NCI-H2196 (cell line): ENCODE results near the gene MICAL1.

Experiments used
- DNase-seq: peaks from one replicate; lab custom pipeline; 2025; ENCODE audit not compliant: unreplicated experiment; lab: John Stamatoyannopoulos, UW

Gene MICAL1, protein sequence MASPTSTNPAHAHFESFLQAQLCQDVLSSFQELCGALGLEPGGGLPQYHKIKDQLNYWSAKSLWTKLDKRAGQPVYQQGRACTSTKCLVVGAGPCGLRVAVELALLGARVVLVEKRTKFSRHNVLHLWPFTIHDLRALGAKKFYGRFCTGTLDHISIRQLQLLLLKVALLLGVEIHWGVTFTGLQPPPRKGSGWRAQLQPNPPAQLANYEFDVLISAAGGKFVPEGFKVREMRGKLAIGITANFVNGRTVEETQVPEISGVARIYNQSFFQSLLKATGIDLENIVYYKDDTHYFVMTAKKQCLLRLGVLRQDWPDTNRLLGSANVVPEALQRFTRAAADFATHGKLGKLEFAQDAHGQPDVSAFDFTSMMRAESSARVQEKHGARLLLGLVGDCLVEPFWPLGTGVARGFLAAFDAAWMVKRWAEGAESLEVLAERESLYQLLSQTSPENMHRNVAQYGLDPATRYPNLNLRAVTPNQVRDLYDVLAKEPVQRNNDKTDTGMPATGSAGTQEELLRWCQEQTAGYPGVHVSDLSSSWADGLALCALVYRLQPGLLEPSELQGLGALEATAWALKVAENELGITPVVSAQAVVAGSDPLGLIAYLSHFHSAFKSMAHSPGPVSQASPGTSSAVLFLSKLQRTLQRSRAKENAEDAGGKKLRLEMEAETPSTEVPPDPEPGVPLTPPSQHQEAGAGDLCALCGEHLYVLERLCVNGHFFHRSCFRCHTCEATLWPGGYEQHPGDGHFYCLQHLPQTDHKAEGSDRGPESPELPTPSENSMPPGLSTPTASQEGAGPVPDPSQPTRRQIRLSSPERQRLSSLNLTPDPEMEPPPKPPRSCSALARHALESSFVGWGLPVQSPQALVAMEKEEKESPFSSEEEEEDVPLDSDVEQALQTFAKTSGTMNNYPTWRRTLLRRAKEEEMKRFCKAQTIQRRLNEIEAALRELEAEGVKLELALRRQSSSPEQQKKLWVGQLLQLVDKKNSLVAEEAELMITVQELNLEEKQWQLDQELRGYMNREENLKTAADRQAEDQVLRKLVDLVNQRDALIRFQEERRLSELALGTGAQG

DNA sequence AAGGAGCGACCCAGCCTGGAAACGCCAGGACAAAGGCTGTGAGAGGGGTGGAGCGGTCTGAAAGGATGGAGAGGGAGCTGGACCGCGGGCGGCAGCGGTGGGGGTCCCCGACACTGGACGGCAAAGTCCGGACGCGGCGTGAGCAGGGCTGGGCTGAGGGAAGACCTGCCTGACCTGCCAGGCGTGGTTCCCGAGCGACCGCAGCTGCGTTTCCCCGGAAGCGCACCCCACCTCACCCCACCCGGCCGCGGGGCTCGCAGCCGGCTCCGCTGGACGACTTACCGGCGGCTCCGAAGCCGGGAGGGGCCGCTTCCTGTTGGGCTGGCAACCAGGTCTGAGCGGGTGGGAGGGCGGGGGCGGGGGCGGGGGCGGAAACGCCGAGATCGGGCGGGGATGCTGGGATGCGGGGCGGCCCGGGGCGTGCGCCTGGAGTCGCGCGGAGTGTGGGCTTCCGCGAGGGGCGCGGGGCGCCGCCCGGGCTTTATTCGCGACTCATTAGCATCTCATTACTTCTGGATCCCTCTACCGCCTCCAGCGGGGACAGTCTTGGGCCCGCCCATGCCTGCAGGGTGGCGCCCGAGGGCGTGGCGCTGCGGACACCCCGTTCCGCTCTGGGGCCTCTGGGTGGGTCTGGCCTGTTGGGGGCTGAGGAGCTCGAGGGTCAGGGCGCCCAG, at the start of gene MICAL1:
Gene MICAL1 (minus strand): TSS at position 336 of the 674 bp plus-strand sequence. CDS start 1,576 bp downstream, outside the sequence.
- DNase-seq, result peak; percentile 74

DNA sequence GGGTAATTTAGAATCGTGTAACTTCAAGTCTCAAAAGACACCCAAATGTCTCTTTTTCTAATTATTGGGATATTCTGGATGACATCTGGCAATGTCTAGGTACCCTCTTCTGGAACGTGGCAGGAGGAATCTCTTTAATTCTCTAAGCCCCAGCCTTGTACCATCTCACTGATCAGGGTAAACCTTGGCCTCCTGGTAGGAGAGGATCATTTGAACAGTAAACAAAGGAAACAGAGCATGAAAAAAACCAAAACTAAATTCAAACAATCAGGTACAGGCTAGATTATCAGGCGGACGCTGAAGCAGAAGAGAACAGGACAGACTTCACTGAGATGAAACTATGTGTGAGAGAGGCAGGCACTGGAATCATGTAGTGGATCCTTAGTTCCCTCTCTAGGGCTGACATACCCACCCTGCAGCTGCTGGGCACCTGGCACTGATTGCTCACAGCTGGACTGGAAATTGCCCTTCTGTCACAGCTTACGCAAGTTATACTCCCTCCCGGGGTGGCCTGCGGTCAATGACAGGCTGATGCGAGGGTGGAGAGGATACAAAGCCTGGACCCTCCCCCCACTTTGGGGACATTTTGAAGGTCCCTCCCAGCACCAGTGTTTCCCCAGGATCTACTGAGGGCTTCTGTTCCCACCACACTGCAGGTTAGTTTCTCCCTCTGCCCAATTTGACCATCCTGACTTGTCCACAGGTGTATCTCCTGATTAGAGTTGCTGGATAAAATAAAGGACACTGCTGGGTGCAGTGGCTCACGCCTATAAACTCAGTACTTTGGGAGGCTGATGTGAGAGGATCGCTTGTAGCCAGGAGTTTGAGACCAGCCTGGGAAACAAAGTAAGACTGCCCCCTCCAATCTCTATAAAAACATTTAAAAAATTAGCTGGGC, 48.0 kb upstream of the MICAL1 start:
- DNase-seq, result no peak

DNA sequence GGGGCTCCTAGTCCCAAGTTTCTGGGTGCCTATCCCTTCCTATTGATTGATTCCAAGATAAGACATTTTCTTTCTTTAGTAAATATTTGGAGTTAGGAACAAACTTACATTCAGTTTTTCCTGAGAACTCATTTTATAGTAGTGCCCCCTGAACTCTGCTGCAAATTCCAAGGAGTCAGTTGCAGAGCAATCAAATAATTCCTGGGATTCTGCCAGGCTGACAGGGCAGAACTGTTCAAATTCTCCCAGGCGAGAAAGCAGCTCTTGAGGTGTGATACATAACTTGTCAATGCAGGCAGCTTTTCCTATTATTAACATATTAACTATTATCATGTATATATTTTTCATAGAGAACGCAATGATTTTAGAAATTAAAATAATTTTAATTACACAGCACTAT, 43.4 kb upstream of the MICAL1 start:
- no peak for DNase-seq

DNA sequence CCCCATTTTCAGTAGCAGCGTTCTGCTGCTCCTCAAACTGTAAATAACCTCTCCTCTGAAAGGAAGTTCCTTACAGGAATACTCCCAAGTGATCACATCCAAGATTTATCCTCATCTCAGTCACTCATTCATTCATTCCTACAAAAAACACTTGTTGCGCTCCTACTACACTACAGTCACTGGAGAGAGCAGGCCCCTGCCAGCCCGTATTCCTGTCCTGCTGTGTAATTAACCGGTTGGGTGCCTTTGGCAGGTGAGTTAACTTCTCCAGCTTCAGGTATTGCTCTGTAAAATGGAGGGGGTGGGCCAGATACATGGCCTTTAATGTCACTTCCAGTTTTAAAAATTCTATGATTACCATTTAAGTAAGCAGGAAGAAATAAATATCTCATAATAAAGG, 42.5 kb upstream of the MICAL1 start:
- DNase-seq, result no peak

DNA sequence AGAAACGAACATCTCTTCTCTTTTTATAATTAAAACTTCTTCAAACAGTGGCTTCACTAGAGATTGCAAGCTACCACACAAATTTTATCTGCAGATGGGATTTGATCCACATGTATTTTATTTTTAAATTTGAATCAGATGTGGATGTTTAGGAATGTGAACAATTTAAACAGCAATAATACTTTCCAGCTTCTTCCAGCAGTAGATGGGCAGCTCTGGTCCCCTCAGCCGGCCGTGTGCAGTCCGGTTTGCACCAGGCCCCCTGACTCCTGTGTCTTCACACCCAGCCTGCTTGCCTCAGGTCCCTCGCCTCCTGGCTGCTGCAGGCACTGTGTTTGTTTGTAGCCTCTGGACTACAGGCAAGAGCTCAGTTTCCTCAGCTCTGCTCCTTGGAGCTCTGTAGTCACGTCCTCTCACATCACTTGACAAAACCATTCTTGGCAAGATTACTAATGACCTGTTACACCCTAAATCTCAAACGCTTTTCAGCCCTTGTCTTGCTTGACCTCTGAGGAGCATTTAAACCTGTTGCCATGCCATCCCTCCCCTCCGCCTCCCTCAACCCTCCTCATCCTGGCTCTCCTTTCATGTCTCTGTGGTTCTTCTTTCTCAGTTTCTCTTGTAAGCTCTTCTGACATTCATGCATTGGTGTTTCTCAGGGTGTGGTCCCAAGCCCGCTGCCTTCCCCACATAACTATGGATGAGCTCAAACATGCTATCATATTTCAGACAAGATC, 40.6 kb upstream of the MICAL1 start:
- DNase-seq, result no peak

DNA sequence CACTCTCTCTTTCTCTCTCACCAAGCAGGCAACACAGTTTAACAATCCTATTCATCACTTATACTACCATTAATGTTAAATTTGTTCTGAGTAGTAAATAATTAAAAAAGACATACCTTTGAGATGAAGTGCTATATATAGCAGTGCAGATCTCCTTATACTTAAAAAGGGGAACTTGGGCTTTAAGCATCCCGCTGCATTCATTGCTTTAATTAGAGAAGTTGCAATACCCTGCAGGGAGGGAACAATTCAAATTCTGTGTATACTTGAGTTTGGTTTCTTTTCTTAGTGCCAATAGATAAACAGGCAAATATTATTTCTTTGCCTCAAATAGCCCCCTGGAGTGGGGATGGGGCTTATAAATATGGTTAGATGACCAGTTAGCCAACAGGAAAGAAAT, 38.3 kb upstream of the MICAL1 start:
- DNase-seq, result no peak

DNA sequence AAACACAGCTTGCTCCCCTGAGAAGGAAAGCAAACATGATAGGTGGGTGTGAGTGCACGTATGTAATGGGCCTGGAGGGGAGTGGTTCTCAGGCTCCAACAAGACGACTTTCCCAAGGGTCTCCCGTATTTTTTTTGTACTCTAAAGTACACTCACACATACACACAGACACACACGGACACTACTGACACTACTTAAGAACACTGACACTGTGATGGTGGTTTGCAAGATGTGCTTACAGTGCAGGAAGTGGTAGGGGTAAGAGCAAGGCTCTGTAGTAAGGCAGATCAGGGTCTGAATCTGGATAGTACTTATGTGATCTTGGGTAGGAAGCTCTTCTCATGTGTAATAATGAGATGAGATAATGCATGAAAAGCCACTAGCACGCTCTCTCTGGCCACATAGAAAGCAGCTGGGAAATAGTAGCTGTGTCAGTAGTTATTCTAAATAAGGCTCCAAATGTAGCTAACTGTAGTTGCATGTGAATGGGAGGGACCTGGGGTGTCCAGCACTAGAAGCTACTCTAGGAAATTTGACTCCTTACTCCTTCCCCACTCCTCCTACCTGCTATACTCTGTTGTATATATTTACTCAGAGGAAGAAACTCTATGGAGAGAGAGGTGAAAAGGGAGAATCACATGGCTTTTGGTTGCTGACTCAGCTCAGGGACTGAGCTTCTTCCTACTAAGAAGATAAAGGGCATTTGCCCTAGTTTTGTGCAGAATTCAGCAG, 35.8 kb upstream of the MICAL1 start:
- DNase-seq, result no peak

DNA sequence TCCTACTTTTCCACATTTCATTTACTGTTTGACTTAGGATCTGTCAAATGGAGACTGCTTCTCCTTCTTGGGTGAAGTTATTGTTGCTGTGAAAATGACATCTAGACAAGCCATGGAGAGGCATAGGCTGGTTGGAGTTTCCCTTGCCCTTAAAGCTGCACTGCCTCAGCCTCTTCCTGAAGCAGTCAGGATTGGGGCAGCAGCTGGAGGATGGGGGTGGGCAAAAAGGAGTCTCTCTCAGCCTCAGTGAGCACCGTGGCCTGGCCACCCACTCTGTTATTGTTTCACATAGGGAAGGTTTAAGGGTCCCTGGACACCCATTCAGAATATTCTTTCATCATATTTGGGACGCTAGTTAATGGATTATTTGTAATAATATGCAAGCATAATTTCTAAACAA, 35.1 kb upstream of the MICAL1 start:
- DNase-seq, result no peak

DNA sequence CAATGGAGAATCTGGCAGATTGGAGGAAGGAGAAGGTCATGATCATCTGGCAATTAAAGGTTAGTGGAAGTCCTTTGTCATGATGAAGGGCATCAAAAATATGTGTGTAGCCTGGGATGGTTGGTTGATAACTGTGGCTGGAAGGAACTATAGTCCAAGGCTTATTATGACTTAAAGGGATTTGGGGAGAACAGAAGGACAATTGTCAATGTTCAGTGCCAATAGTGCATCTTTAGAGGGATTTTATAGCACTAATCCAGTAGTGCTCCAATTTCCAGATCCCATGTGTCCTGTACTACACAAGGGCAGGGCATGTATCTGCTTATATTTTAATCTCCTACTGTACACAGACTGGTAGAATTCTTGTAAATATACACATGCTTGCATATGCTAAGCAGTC, 32.4 kb upstream of the MICAL1 start:
- no peak for DNase-seq

DNA sequence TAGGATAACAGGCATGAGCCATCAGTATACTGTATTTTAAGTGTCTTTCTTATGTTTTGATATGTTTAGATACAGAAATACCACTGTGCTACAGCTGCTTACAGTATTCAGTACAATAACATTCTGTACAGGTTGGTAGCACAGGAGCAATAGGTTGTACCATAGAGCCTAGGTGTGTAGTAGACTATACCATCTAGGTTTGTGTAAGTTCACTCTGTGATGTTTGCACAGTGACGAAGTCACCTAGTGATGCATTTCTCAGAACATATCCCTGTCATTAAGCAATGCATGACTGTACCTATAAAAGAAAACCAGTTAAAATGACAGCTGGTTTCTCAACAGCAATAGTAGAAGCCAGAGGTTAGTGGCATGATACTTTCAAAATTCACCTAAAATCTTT, 30.5 kb upstream of the MICAL1 start:
- DNase-seq, result no peak

DNA sequence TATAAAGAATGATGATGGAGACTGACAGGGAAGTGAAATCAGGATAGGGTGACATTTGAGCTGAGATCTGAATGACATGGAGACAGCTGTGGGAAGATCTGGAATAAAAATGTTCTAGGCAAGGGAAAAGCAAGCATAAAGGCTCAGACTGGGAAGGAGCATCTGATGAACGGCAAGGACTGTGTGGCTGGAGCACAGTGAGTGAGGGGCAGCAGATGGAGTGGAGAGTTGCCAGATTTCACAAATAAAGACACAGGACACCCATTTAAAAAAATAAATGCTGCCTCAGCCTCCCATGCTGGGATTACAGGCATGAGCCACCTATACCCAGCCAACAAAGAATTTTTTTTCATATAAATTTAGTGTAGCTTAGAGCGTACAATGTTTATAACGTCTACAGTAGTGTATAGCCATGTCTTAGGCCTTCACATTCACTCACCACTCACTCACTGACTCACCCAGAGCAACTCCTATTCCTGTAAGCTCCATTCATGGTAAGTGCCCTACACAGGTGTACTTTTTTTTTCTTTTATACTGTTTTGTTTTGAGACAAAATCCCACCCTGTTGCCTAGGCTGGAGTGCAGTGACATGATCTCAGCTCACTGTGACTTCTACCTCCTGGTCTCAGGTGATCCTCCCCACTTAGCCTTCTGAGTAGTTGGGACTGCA, 29.8 kb upstream of the MICAL1 start:
- DNase-seq, result no peak

DNA sequence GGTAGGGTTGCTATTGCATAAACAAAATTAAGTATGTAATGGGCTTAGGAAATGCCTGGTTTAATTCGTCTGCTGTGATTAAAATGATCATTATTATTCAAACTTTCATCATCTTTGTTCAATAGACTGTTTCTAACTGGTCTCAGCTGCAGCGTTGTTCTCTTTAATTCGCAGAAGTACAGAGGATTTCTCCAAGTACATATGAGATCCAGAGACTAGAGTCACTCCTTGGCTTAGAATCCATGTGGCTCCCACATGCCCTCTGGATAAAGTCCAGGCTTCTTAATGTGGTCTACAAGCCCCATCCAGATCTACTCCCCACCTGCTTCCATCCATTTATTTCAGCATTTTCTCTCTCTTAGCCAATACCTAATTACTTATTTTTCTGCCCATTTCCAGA, 28.6 kb upstream of the MICAL1 start:
- no peak for DNase-seq

DNA sequence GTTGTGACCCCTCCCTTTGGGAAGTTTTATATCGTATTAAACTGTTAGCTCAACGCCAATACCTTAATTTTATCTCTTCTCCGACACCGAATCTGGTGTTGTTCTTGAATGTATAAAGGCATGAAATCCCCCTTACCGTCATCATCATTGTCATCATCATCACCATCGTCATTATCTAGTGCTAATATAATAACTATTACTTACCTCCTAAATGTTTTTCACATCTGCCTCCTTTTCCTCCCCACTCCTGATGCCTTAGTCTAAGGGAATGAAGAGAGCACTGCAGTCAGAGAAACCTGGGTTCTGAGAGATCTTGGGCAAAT, 28.1 kb upstream of the MICAL1 start:
- DNase-seq, result no peak

DNA sequence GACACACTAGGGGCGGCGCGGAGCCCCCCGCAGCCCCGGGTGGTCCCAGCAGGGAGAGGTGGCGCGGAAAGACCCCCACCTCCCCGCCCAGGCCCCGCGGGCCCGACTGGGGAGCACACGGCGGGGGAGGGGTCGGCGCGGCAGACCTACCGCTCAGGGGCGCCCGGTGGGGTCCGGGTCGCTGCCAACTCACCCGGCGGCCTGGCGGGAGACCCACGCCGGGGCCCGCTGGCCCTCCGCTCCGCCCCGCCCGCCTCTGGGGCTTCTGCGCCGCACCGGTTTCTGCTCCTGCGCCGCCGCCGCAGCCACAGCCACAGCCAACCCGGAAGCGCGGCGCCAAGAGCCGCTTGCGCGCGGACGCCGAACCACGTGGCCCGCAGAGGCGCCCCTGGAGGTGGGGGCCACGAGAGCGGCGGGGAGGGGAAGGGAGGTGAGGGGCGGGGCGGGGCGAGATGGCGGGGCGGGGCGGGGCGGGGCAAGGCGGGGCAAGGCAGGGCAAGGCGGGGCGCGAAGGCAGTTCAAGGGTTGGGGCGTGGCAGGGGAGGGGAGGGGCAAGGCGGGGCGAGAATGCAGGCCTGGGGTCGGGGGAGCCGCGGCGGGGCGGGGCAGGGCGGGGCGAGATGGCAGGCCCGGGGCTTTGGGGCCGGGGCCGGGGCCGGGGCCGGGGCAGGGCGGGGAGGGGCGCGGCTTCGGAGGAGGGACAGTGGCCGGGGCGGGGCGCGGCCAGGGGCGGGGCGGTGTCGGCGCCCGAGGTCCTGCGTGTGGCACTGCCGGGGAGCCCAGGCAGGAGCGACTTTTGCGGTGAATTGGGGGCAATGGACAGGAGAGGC, 27.5 kb upstream of the MICAL1 start, which contains the start of gene ZBTB24:
Gene ZBTB24 (minus strand): TSS at position 315 of the 830 bp plus-strand sequence. CDS start 1,193 bp downstream, outside the sequence.
- DNase-seq, result peak; percentile 91

DNA sequence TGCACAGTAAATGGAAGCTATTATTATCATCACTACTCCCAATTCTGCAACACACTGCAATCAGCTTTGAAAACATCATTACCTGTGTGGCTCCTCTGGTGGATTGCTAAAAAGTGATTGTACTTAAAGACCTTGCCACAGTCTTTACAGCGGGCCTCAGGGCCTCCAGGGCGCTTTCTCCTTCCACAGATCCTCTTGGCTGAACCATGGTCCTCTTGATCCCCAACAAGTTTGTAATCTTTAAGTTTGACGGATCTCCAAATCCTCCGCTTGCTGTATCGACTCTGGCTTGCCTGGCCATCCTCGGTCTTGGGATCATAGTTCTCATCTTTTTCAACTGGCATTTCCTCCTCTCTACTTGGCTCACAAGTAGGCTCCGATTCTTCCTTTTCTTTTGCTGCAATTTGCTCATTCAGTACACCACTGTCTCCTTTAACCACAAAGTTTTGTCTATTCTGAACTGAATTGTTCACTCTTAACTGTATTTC, 25.5 kb upstream of the MICAL1 start:
- no peak for DNase-seq

DNA sequence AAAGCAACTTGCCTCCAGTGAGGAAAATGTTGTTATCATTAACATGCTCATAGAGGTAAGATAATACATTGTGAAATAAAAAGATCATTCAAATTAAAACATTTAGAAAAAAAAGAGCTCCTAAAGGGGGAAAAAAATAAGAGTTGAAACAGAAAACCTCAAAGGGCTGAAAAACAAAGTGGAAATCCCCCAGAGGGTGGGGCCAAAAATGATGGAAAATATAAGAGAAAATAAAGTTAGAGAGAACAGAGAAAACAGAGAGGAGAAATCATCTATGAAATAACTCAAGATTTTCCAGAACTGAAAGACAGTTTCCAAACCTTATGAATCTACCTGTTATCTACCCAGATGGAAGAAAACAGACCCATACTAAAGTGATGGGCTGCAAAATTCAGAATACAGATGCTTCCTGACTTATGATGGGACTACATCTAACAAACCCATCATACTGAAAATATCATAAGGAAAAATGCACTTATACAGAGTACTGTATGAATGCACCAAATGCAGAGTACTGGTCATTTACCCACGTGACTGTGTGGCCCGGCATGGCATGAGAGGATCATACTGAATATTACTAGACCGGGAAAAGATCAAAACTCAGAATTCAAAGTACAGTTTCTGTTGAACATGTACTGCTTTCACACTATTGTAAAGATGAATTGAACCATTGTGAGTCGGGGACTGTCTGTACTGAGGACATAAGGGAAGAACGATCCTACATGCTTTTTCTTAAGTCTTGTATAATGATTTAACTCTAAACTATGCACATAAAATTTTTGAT, 23.5 kb upstream of the MICAL1 start:
- DNase-seq, result no peak
